Endothelial cell of umbilical vein (primary cell): Measurements from ENCODE around the gene TNFRSF1A. TPM values are rescaled to one million over a fixed set of nuclear protein-coding genes. Genes with fewer than 3 reads are reported as not detected.

ENCODE experiments used
- BruUV-seq: library from RNA; stranded (reverse); fragments of 400-500 nt; replicated peaks from 2 replicates; lab custom pipeline; 2021; lab: Mats Ljungman, UMichigan
- CTCF ChIA-PET: fragments of 300-600, 350-600 bp; sonication (Branson Sonifier 250); formaldehyde crosslinking; loops from one replicate; lab custom pipeline; 2021; ENCODE audit warnings: antibody characterized with exemption, inconsistent platforms; lab: Charles Lee
- POLR2A ChIA-PET: fragments of 300-600, 350-600 bp; sonication (Branson Sonifier 250); formaldehyde crosslinking; loops from one replicate; lab custom pipeline; 2021; ENCODE audit warnings: antibody characterized with exemption, inconsistent platforms; lab: Charles Lee
- DNase-seq: peaks from one replicate; pipeline ENCODE4 v3.0.0-alpha.2; 2011; ENCODE audit warnings: low read depth, low spot score
- FAIRE-seq: peaks from 2 replicates; lab custom pipeline; 2011; peaks lifted over from hg19 to GRCh38; lab: Jason Lieb, UNC
- H2AFZ ChIP-seq: 2 replicates; pipeline ENCODE4 v1.6.0; 2012; ENCODE audit warnings: low read depth, low read length, control low read depth, inconsistent platforms
- H3K27ac ChIP-seq: 2 replicates; pipeline ENCODE4 v1.5.1; 2011; ENCODE audit warnings: low read depth, mild to moderate bottlenecking, control low read depth, low read length, moderate library complexity; ENCODE audit not compliant: insufficient read depth
- H3K27me3 ChIP-seq, 2 experiments: 2 replicates each; pipeline versions ENCODE4 v1.6.0 to v1.6.1; 2011; ENCODE audit warnings: low read length in 2 of 2, mixed read lengths in 1 of 2; ENCODE audit not compliant: control insufficient read depth in 2 of 2, insufficient read depth in 2 of 2
- H3K36me3 ChIP-seq, 2 experiments: 2 replicates in 1 of 2; 3 replicates in 1 of 2; pipeline ENCODE4 v1.5.1; 2011; ENCODE audit warnings: low read length in 2 of 2, mild to moderate bottlenecking in 1 of 2, moderate library complexity in 1 of 2; ENCODE audit not compliant: control insufficient read depth in 2 of 2, insufficient read depth in 2 of 2; ENCODE audit errors: extremely low read depth in 1 of 2
- H3K4me1 ChIP-seq: 3 replicates; pipeline ENCODE4 v1.5.1; 2011; ENCODE audit warnings: mild to moderate bottlenecking, low read length; ENCODE audit not compliant: control insufficient read depth, insufficient read depth; ENCODE audit errors: extremely low read depth
- H3K4me2 ChIP-seq: 2 replicates; pipeline ENCODE4 v1.6.1; 2011; ENCODE audit warnings: low read length, control low read depth, mixed read lengths; ENCODE audit not compliant: insufficient read depth
- H3K4me3 ChIP-seq, 3 experiments: fragments of 200-600 bp in 1 of 3; sonication (generic), shearing (Covaris generic) in 1 of 3; replicated peaks in 1 of 3; 2 replicates each; pipeline ENCODE4 v1.5.1; 2011 to 2016; ENCODE audit warnings: control low read depth in 3 of 3, low read length in 3 of 3, mild to moderate bottlenecking in 2 of 3, inconsistent platforms in 1 of 3, low read depth in 1 of 3, moderate library complexity in 1 of 3; ENCODE audit not compliant: insufficient read depth in 1 of 3
- H3K79me2 ChIP-seq: 2 replicates; pipeline ENCODE4 v1.6.0; 2012; ENCODE audit warnings: low read length, inconsistent platforms; ENCODE audit not compliant: control insufficient read depth, insufficient read depth
- H3K9ac ChIP-seq: replicated peaks from 2 replicates; pipeline ENCODE3; 2011; ENCODE audit warnings: low read length, control low read depth; ENCODE audit not compliant: insufficient read depth; ENCODE audit errors: extremely low read depth
- H3K9me1 ChIP-seq: replicated peaks from 3 replicates; pipeline ENCODE4 v1.6.0; 2011; ENCODE audit warnings: mild to moderate bottlenecking, low read length; ENCODE audit not compliant: control insufficient read depth, insufficient read depth; ENCODE audit errors: extremely low read depth
- H3K9me3 ChIP-seq: replicated peaks from 2 replicates; pipeline ENCODE4 v1.5.1; 2012; ENCODE audit warnings: low read length, inconsistent platforms; ENCODE audit not compliant: control insufficient read depth, insufficient read depth
- H4K20me1 ChIP-seq: replicated peaks from 2 replicates; pipeline ENCODE3; 2011; ENCODE audit warnings: mild to moderate bottlenecking, low read length; ENCODE audit not compliant: control insufficient read depth, insufficient read depth; ENCODE audit errors: extremely low read depth
- EZH2 ChIP-seq: IDR thresholded peaks from 2 replicates; pipeline ENCODE4 v1.6.1; 2012; ENCODE audit warnings: borderline replicate concordance, low read depth, mild to moderate bottlenecking, moderate library complexity, low read length, inconsistent platforms; ENCODE audit not compliant: severe bottlenecking
- FOS ChIP-seq: IDR thresholded peaks from 2 replicates; pipeline ENCODE4 v1.6.1; 2011; ENCODE audit warnings: mild to moderate bottlenecking, low read length, moderate library complexity, borderline replicate concordance; ENCODE audit not compliant: insufficient read depth
- GATA2 ChIP-seq: IDR thresholded peaks from 2 replicates; pipeline ENCODE4 v1.7.0; 2011; ENCODE audit warnings: low read depth, mild to moderate bottlenecking, moderate library complexity, mixed read lengths, low read length; ENCODE audit not compliant: insufficient read length, insufficient read depth
- JUN ChIP-seq: IDR thresholded peaks from 2 replicates; pipeline ENCODE4 v1.6.1; 2011; ENCODE audit warnings: borderline replicate concordance, low read depth; ENCODE audit not compliant: insufficient read length, insufficient read depth
- MYC ChIP-seq: IDR thresholded peaks from one replicate; pipeline ENCODE4 v1.6.1; 2011; ENCODE audit warnings: mild to moderate bottlenecking, low read depth, low read length
- POLR2A ChIP-seq: IDR thresholded peaks from 2 replicates; pipeline ENCODE4 v1.6.1; 2012; ENCODE audit warnings: low read depth, mild to moderate bottlenecking, control low read depth, low read length
- POLR2AphosphoS5 ChIP-seq: IDR thresholded peaks from 2 replicates; pipeline ENCODE4 v1.6.1; 2012; ENCODE audit warnings: low read depth, mild to moderate bottlenecking, control low read depth, low read length, moderate library complexity; ENCODE audit not compliant: insufficient read depth
- dilution Hi-C: fragments of 300-500 bp; cut with MboI; formaldehyde crosslinking; loops from one replicate; pipeline ENCODE4 v1.15.0; 2019; ENCODE audit warnings: low sequenced_read_pairs; ENCODE audit not compliant: extremely low pct_ligation_motif_present
- intact Hi-C: fragments of 100-400 bp; cut with micrococcal nuclease; formaldehyde crosslinking; loops from one replicate; pipeline ENCODE4 v1.10.0; 2022
- polyA plus RNA-seq, 4 experiments: library from polyadenylated mRNA; depleted of rRNA in 3 of 4; stranded (reverse) in 3 of 4; unstranded in 1 of 4; fragments of >200 nt; gene quantifications; 2 replicates each; pipeline versions ENCODE4 v1.2.1 to v1.2.3, GENCODE V29; 2011 to 2012; ENCODE audit warnings: missing spikeins in 1 of 4
- total RNA-seq: library from RNA; stranded (reverse); gene quantifications from 2 replicates; pipeline ENCODE4 v1.2.3, GENCODE V29; 2021
- TF ChIP-seq, protein P1 (sequence below), 2 donors: IDR thresholded peaks; 1 replicate in 1 of 2; 2 replicates in 1 of 2; pipeline ENCODE4 v1.5.1; 2011; ENCODE audit warnings: low read length in 2 of 2, mild to moderate bottlenecking in 2 of 2, moderate library complexity in 2 of 2, control low read depth in 1 of 2, inconsistent platforms in 1 of 2, low read depth in 1 of 2; ENCODE audit not compliant: insufficient read depth in 1 of 2; ENCODE audit errors: extremely low read depth in 1 of 2
- TF ChIP-seq, protein P2 (sequence below): IDR thresholded peaks from 2 replicates; pipeline ENCODE4 v1.6.1; 2011; ENCODE audit not compliant: insufficient read depth, insufficient read length

The TNFRSF1A gene
- total and polyA plus RNA-seq, 2 donors (not counting 3 experiments of a cell fraction or from before 2014, with no cell fraction given): 86.5 to 98.2 TPM

DNA sequence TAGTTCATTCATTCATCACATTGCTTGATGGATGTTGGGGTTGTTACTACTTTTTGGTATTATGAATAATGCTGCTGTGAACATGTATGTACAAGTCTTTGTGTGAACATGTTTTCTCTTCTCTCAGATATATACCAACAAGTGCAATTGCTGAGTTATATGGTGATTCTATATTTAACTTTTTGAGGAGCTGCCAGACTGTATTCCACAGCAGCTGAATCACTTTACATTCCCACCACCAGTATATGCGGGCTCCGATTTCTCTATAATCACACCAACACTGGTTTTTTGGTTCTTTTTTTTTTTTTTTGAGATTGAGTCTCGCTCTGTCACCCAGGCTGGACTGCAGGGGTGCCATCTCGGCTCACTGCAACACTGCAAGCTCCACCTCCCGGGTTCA, 53.6 kb downstream of the TNFRSF1A start:
- ChIA-PET CTCF (interaction anchor here (6.1 kb wide), 1 partner anchor 92 kb away, joined by 120 read pairs; no protein-coding TSS in a partner anchor), POLR2A (no interaction called here)
- H3K4me2 ChIP-seq: no peak overlapping the region
- peaks cover 20% of the 10 kb centered on the region for H3K4me1 ChIP-seq
- no peaks in the 10 kb centered on the region for H4K20me1 ChIP-seq
- no peak overlapping the region for H3K9ac ChIP-seq
- DNase-seq (no peak), FAIRE-seq (no peak)
- TF ChIP-seq, protein P1, sequence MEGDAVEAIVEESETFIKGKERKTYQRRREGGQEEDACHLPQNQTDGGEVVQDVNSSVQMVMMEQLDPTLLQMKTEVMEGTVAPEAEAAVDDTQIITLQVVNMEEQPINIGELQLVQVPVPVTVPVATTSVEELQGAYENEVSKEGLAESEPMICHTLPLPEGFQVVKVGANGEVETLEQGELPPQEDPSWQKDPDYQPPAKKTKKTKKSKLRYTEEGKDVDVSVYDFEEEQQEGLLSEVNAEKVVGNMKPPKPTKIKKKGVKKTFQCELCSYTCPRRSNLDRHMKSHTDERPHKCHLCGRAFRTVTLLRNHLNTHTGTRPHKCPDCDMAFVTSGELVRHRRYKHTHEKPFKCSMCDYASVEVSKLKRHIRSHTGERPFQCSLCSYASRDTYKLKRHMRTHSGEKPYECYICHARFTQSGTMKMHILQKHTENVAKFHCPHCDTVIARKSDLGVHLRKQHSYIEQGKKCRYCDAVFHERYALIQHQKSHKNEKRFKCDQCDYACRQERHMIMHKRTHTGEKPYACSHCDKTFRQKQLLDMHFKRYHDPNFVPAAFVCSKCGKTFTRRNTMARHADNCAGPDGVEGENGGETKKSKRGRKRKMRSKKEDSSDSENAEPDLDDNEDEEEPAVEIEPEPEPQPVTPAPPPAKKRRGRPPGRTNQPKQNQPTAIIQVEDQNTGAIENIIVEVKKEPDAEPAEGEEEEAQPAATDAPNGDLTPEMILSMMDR (IDR thresholded peaks at IDR 0.05; ENCODE audit: extremely low read depth in 1 of 2, insufficient read depth in 1 of 2, low read depth in 1 of 2, low read length in 2 of 2): no peak
- TF ChIP-seq POLR2A: no peak
- TF ChIP-seq FOS: no peak
- TF ChIP-seq JUN: no peak
- TF ChIP-seq, protein P2, sequence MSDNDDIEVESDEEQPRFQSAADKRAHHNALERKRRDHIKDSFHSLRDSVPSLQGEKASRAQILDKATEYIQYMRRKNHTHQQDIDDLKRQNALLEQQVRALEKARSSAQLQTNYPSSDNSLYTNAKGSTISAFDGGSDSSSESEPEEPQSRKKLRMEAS: no peak
- no peak for TF ChIP-seq POLR2AphosphoS5
- no peak for TF ChIP-seq GATA2
- no peak for TF ChIP-seq MYC
- no peak for TF ChIP-seq EZH2
- no peaks in the 10 kb centered on the region for H3K79me2 ChIP-seq
- H3K27me3 ChIP-seq: no peaks in the 10 kb centered on the region
- H3K9me1 ChIP-seq: no peaks in the 10 kb centered on the region
- H3K9me3 ChIP-seq: no peaks in the 10 kb centered on the region
- dilution Hi-C loops: no loop called here
- BruUV-seq: no TSS peak
- intact Hi-C loops: no loop called here
- no peaks in the 10 kb centered on the region for H3K36me3 ChIP-seq
- no peak overlapping the region for H3K4me3 ChIP-seq
- H2AFZ ChIP-seq: no peak overlapping the region
- no peak overlapping the region for H3K27ac ChIP-seq
